Bronchus fibroblast of lung (primary cell): ENCODE results near the gene MXD3. TPM values are rescaled to one million over a fixed set of nuclear protein-coding genes. Genes with fewer than 3 reads are reported as not detected.

Source experiments
- total RNA-seq: library from RNA; depleted of rRNA; stranded (reverse); fragments of >200 nt; gene quantifications from 2 replicates; pipeline ENCODE4 v1.2.3, GENCODE V29; 2015

The MXD3 gene
- total RNA-seq: 81.2 and 89.0 TPM in 2 replicates

GRCh38 chr5:177311723-177312648 lies at the start of gene MXD3:
MXD3 (minus strand) TSS chr5:177311898; CDS start chr5:177311830, 68 bp downstream.

GRCh38 chr5:177357459-177358351 lies 46.0 kb upstream of the MXD3 start, which contains the start of gene RGS14:
RGS14 (plus strand) TSS chr5:177357924; CDS start chr5:177358025, 101 bp downstream.

GRCh38 chr5:177351392-177352329 lies 40.0 kb upstream of the MXD3 start, which contains the start of gene LMAN2:
LMAN2 (minus strand) TSS chr5:177351668; CDS start chr5:177351647, 21 bp downstream.

GRCh38 chr5:177303121-177303924 lies 8.4 kb downstream of the MXD3 start, which contains the start of the genes PRELID1 and RAB24:
PRELID1 (plus strand) TSS chr5:177303799; CDS start chr5:177303986, 187 bp downstream.
RAB24 (minus strand) TSS chr5:177303719; CDS start chr5:177303288, 431 bp downstream.

Other genes with a start within 250 kb of the MXD3 start
- gene FGFR4, start 225.0 kb downstream of the MXD3 start, total RNA-seq: 8.8 and 9.1 TPM in 2 replicates
- gene NSD1, start 178.1 kb downstream of the MXD3 start, total RNA-seq: 14.0 and 15.6 TPM in 2 replicates
- 21.5 and 22.0 TPM in 2 replicates for gene RAB24, start 8.2 kb downstream of the MXD3 start, total RNA-seq
- 230 and 248 TPM in 2 replicates for gene PRELID1, start 8.1 kb downstream of the MXD3 start, total RNA-seq
- 253 and 263 TPM in 2 replicates for gene LMAN2, start 39.8 kb upstream of the MXD3 start, total RNA-seq
- 5.1 and 13.1 TPM in 2 replicates for gene RGS14, start 46.0 kb upstream of the MXD3 start, total RNA-seq
- gene SLC34A1, start 72.5 kb upstream of the MXD3 start, total RNA-seq: not detected in 2 replicates
- gene PFN3, start 88.8 kb upstream of the MXD3 start, total RNA-seq: not detected in 2 replicates
- gene F12, start 97.7 kb upstream of the MXD3 start, total RNA-seq: 0.74 and 1.0 TPM in 2 replicates
- gene GRK6, start 114.8 kb upstream of the MXD3 start, total RNA-seq: 31.7 and 34.5 TPM in 2 replicates
- gene PRR7, start 134.9 kb upstream of the MXD3 start, total RNA-seq: 15.9 and 21.5 TPM in 2 replicates
- gene DBN1, start 161.7 kb upstream of the MXD3 start, total RNA-seq: 224 and 238 TPM in 2 replicates
- 198 and 220 TPM in 2 replicates for gene PDLIM7, start 185.7 kb upstream of the MXD3 start, total RNA-seq
- gene DOK3, start 197.9 kb upstream of the MXD3 start, total RNA-seq: 0.17 and 0.74 TPM in 2 replicates
- gene DDX41, start 205.1 kb upstream of the MXD3 start, total RNA-seq: 136 and 137 TPM in 2 replicates
- 16.0 and 22.0 TPM in 2 replicates for gene FAM193B, start 242.7 kb upstream of the MXD3 start, total RNA-seq